ENCODE measurements around the gene CTAG1A. TPM values are rescaled to one million over a fixed set of nuclear protein-coding genes. Genes with fewer than 3 reads are reported as not detected.

Gene CTAG1A
- total and polyA plus RNA-seq, 9 of the 15 experiments (the other 6 are each of a cell fraction or from before 2014, with no cell fraction given), result 0.32 TPM; not detected in 8

DNA sequence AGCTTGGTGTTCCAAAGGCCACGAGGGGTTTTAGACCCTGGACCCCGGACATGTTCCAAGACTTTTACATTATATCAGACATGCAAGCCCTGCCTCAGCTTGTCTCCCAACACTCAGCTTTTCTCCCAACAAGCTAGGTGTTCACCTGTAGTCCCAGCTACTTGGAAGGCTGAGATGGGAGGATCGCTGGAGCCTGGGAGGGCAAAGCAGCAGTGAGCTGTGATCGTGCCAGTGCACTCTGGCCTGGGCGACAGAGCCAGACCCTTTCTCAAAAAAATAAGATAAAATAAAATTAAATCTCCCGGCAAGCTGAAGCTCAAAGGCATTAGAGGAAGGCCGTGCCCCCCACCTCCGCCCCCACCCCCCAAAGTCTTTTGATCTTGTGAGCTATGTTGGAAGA lies 13.7 kb downstream of the CTAG1A start (continued):
- TF ChIP-seq, protein P1, sequence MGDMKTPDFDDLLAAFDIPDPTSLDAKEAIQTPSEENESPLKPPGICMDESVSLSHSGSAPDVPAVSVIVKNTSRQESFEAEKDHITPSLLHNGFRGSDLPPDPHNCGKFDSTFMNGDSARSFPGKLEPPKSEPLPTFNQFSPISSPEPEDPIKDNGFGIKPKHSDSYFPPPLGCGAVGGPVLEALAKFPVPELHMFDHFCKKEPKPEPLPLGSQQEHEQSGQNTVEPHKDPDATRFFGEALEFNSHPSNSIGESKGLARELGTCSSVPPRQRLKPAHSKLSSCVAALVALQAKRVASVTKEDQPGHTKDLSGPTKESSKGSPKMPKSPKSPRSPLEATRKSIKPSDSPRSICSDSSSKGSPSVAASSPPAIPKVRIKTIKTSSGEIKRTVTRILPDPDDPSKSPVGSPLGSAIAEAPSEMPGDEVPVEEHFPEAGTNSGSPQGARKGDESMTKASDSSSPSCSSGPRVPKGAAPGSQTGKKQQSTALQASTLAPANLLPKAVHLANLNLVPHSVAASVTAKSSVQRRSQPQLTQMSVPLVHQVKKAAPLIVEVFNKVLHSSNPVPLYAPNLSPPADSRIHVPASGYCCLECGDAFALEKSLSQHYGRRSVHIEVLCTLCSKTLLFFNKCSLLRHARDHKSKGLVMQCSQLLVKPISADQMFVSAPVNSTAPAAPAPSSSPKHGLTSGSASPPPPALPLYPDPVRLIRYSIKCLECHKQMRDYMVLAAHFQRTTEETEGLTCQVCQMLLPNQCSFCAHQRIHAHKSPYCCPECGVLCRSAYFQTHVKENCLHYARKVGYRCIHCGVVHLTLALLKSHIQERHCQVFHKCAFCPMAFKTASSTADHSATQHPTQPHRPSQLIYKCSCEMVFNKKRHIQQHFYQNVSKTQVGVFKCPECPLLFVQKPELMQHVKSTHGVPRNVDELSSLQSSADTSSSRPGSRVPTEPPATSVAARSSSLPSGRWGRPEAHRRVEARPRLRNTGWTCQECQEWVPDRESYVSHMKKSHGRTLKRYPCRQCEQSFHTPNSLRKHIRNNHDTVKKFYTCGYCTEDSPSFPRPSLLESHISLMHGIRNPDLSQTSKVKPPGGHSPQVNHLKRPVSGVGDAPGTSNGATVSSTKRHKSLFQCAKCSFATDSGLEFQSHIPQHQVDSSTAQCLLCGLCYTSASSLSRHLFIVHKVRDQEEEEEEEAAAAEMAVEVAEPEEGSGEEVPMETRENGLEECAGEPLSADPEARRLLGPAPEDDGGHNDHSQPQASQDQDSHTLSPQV (IDR thresholded peaks at IDR 0.05), result no peak

DNA sequence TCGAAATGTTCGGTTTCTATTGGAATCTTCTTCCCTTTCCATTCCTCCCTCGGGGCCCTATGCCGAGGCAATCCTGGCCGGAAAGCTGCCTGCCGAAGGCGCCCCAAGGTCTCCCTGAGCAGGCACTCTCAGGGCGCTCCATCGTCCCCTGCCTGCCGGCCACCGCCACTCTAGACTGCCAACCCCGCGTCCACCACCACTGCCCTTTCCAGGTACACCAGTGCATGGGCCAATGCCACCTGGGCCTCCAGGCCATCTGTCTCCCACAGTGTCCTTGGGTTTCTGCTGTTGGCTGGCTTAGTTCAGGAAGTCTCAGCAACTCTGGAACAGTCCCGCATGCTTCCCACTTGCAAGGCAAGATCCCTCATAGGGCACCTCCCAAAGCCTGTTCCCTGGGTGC lies 14.6 kb downstream of the CTAG1A start:
- Histone ChIP-seq H3K9me3 (replicated peaks; ENCODE audit: control insufficient read depth, insufficient read depth, low read depth, low read length) (no peaks in the 10 kb centered on the region), H3K79me2 (ENCODE audit: control insufficient read depth, insufficient read depth, low read length) (no peaks in the 10 kb centered on the region), H3K27me3 (ENCODE audit: control insufficient read depth in 2 of 2, insufficient read depth in 2 of 2, low read length in 2 of 2) (peaks cover 19 to 54% of the 10 kb centered on the region in 2 experiments; a peak in 4 of 5 replicates), H3K4me2 (ENCODE audit: insufficient read depth, low read length) (no peak overlapping the region), H3K27ac (ENCODE audit: extremely low read depth, low read depth, low read length) (no peak overlapping the region), H3K4me3 (no peak overlapping the region), H3K4me1 (replicated peaks in 1 of 2; ENCODE audit: control insufficient read depth in 2 of 2, insufficient read depth in 2 of 2, low read length in 2 of 2) (peaks cover 0 to 9% of the 10 kb centered on the region in 2 experiments; a peak in 2 of 5 replicates), H3K9me1 (ENCODE audit: control insufficient read depth, insufficient read depth, low read length) (no peaks in the 10 kb centered on the region), H3K9ac (ENCODE audit: insufficient read depth in 1 of 2, low read depth in 2 of 2, low read length in 2 of 2) (no peak overlapping the region), H3K36me3 (ENCODE audit: control insufficient read depth, insufficient read depth, low read length) (no peaks in the 10 kb centered on the region), H2AFZ (ENCODE audit: low read depth, low read length) (no peak overlapping the region), H4K20me1 (replicated peaks; ENCODE audit: control insufficient read depth, insufficient read depth, low read length) (no peaks in the 10 kb centered on the region; the same call in 1 of the 2 replicates)
- intact Hi-C loops (cut with micrococcal nuclease) (no loop called here), in situ Hi-C loops (cut with MboI) (loop anchor here (25.0 kb wide), 1 partner anchor 138 kb away; no protein-coding TSS in a partner anchor)
- ChIA-PET POLR2A (no interaction called here), CTCF (ENCODE audit: low intra/inter-chr PET ratio) (no interaction called here)
- BruUV-seq (replicated peaks), result no TSS peak
- TF ChIP-seq KDM4B (IDR thresholded peaks at IDR 0.05; ENCODE audit: borderline replicate concordance in 2 of 2, low read depth in 1 of 2) (no peak), DDX20 (tag; IDR thresholded peaks at IDR 0.05; ENCODE audit: low read depth) (no peak), NCOA1 (IDR thresholded peaks at IDR 0.05; ENCODE audit: low read depth) (no peak)
- no peak for DNase-seq (ENCODE audit: extremely low read depth in 1 of 4, low spot score in 3 of 4)
- no peak for FAIRE-seq
- WGBS (ENCODE audit: insufficient coverage, low coverage, missing lambda C conversion rate), result 33% methylated on average over 11 of the region's 14 CpGs
- ATAC-seq, result no peak
